CD14-positive monocyte (primary cell): ENCODE data around the gene ALG5. TPM values are rescaled to one million over a fixed set of nuclear protein-coding genes. Genes with fewer than 3 reads are reported as not detected.

Experiments
- DNase-seq, 3 donors: peaks; one replicate each; pipeline ENCODE4 v3.0.0-alpha.2; 2011 to 2022
- H2AFZ ChIP-seq: 2 replicates; pipeline ENCODE4 v1.6.0; 2012; ENCODE audit warnings: mild to moderate bottlenecking, low read depth, low read length, inconsistent platforms; ENCODE audit not compliant: insufficient read depth, poor library complexity, severe bottlenecking
- H3K27ac ChIP-seq, 2 donors: 1 replicate in 1 of 2; 2 replicates in 1 of 2; pipeline ENCODE4 v1.5.1; 2012 to 2013; ENCODE audit warnings: low read length in 2 of 2, control low read depth in 1 of 2, inconsistent platforms in 1 of 2, low read depth in 1 of 2, mild to moderate bottlenecking in 1 of 2
- H3K27me3 ChIP-seq, 2 donors: one replicate each; pipeline versions ENCODE4 v1.6.0 to v1.6.1; 2011 to 2013; ENCODE audit warnings: low read length in 2 of 2; ENCODE audit not compliant: control insufficient read depth in 2 of 2, insufficient read depth in 2 of 2
- H3K36me3 ChIP-seq, 2 donors: replicated peaks in 1 of 2; 1 replicate in 1 of 2; 2 replicates in 1 of 2; pipeline versions ENCODE4 v1.5.1 to v1.6.1; 2012 to 2013; ENCODE audit warnings: low read length in 2 of 2, control low read depth in 1 of 2, inconsistent platforms in 1 of 2, mild to moderate bottlenecking in 1 of 2; ENCODE audit not compliant: insufficient read depth in 2 of 2, control insufficient read depth in 1 of 2
- H3K4me1 ChIP-seq, 2 donors: 1 replicate in 1 of 2; 2 replicates in 1 of 2; pipeline versions ENCODE4 v1.5.1 to v1.6.1; 2012 to 2013; ENCODE audit warnings: low read length in 2 of 2, control low read depth in 1 of 2, inconsistent platforms in 1 of 2, mild to moderate bottlenecking in 1 of 2, moderate library complexity in 1 of 2; ENCODE audit not compliant: insufficient read depth in 2 of 2, control insufficient read depth in 1 of 2
- H3K4me2 ChIP-seq: replicated peaks from 2 replicates; pipeline ENCODE3; 2012; ENCODE audit warnings: low read length, moderate library complexity, mild to moderate bottlenecking; ENCODE audit not compliant: poor library complexity, severe bottlenecking; ENCODE audit errors: extremely low read depth
- H3K4me3 ChIP-seq, 3 experiments: fragments of 200-600 bp in 1 of 3; sonication (generic) in 1 of 3; replicated peaks in 1 of 3; 1 replicate in 2 of 3; 2 replicates in 1 of 3; pipeline ENCODE4 v1.5.1; 2011 to 2013; ENCODE audit warnings: low read length in 3 of 3, mild to moderate bottlenecking in 3 of 3, control low read depth in 2 of 3, low read depth in 2 of 3, inconsistent platforms in 1 of 3, moderate library complexity in 1 of 3
- H3K79me2 ChIP-seq: 2 replicates; pipeline ENCODE4 v1.6.0; 2012; ENCODE audit warnings: mild to moderate bottlenecking, control low read depth, inconsistent platforms, low read length, moderate library complexity; ENCODE audit not compliant: insufficient read depth
- H3K9ac ChIP-seq: 2 replicates; pipeline ENCODE4 v1.6.0; 2017; ENCODE audit warnings: low read length, mild to moderate bottlenecking; ENCODE audit not compliant: insufficient read depth, poor library complexity, severe bottlenecking
- H3K9me3 ChIP-seq, 2 donors: replicated peaks in 1 of 2; 1 replicate in 1 of 2; 2 replicates in 1 of 2; pipeline versions ENCODE4 v1.5.1 to v1.6.1; 2012 to 2013; ENCODE audit warnings: low read length in 2 of 2, control low read depth in 1 of 2; ENCODE audit not compliant: control insufficient read depth in 1 of 2, insufficient read depth in 1 of 2
- H4K20me1 ChIP-seq: 2 replicates; pipeline ENCODE4 v1.6.0; 2012; ENCODE audit warnings: mild to moderate bottlenecking, low read length, control low read depth, moderate library complexity; ENCODE audit not compliant: insufficient read depth
- H3K27ac Mint-ChIP-seq, 7 donors: one replicate each; pipeline ENCODE4 v1.8.0; 2020; ENCODE audit warnings: mild to moderate bottlenecking in 7 of 7, mixed read lengths in 7 of 7, moderate library complexity in 6 of 7, inconsistent platforms in 2 of 7
- H3K27me3 Mint-ChIP-seq, 3 donors: one replicate each; pipeline ENCODE4 v1.8.0; 2021 to 2022; ENCODE audit warnings: low read depth in 3 of 3, mild to moderate bottlenecking in 3 of 3, mixed read lengths in 3 of 3, moderate library complexity in 3 of 3, inconsistent platforms in 1 of 3
- H3K36me3 Mint-ChIP-seq, 2 donors: one replicate each; pipeline ENCODE4 v1.8.0; 2020; ENCODE audit warnings: mixed read lengths in 2 of 2, inconsistent platforms in 1 of 2, mild to moderate bottlenecking in 1 of 2
- H3K4me1 Mint-ChIP-seq: one replicate; pipeline ENCODE4 v1.8.0; 2020; ENCODE audit warnings: mild to moderate bottlenecking, mixed read lengths
- H3K4me3 Mint-ChIP-seq, 2 donors: one replicate each; pipeline ENCODE4 v1.8.0; 2020; ENCODE audit warnings: mild to moderate bottlenecking in 2 of 2, mixed read lengths in 2 of 2, moderate library complexity in 1 of 2
- H3K9me3 Mint-ChIP-seq, 7 donors: one replicate each; pipeline ENCODE4 v1.8.0; 2020 to 2022; ENCODE audit warnings: mixed read lengths in 7 of 7, mild to moderate bottlenecking in 6 of 7, moderate library complexity in 6 of 7, inconsistent platforms in 2 of 7
- CTCF ChIP-seq: fragments of 200-600 bp; IDR thresholded peaks from one replicate; pipeline ENCODE4 v1.8.0; 2022; ENCODE audit warnings: antibody characterized with exemption, mild to moderate bottlenecking
- WGBS: methylation state at CpG from one replicate; pipeline ENCODE4 v1.1.5; 2013; ENCODE audit warnings: missing lambda C conversion rate; ENCODE audit not compliant: insufficient coverage; 5-methylcytosine and 5-hydroxymethylcytosine counted together
- intact Hi-C, 2 donors: fragments of 100-400 bp; cut with micrococcal nuclease; formaldehyde crosslinking; loops; one replicate each; pipeline versions ENCODE4 v1.15.0 to v1.15.1; 2023
- polyA plus RNA-seq, 3 donors: library from polyadenylated mRNA; depleted of rRNA in 1 of 3; unstranded in 2 of 3; stranded (reverse) in 1 of 3; fragments of 300-500 nt in 2 of 3; fragments of >200 nt in 1 of 3; fragmentation: Illumina TruSeq in 2 of 3; gene quantifications; 1 replicate in 2 of 3; 2 replicates in 1 of 3; pipeline ENCODE4 v1.2.3, GENCODE V29; 2012 to 2021

The ALG5 gene
- polyA plus RNA-seq, 3 donors = 19.3 to 77.5 (median 73.3) TPM

GRCh38 chr13:36966404-36966803, 32.7 kb downstream of the ALG5 start:
- no peak overlapping the region for H3K4me2 ChIP-seq
- H3K9me3 ChIP-seq = no peaks in the 10 kb centered on the region
- H3K4me3 ChIP-seq = no peak overlapping the region
- TF ChIP-seq CTCF = no peak
- no peaks in the 10 kb centered on the region for H3K27me3 ChIP-seq
- peaks cover 85 to 92% of the 10 kb centered on the region in 2 donors for H3K36me3 ChIP-seq
- Mint-ChIP-seq H3K27me3 (peaks cover 0 to 1% (median 0%) of the 10 kb centered on the region in 3 donors), H3K27ac (peak overlapping the region in 1 of 7 donors; percentile 40), H3K36me3 (peaks cover 48 to 69% of the 10 kb centered on the region in 2 donors), H3K4me1 (no peaks in the 10 kb centered on the region), H3K9me3 (no peaks in the 10 kb centered on the region), H3K4me3 (no peak overlapping the region)
- WGBS = 100% methylated on average over 1 of the region's 4 CpGs
- no peaks in the 10 kb centered on the region for H3K79me2 ChIP-seq
- no peaks in the 10 kb centered on the region for H3K4me1 ChIP-seq
- intact Hi-C loops = no loop called here
- no peak overlapping the region for H3K9ac ChIP-seq
- H4K20me1 ChIP-seq = no peaks in the 10 kb centered on the region
- no peak overlapping the region for H2AFZ ChIP-seq
- no peak for DNase-seq
- H3K27ac ChIP-seq = no peak overlapping the region

- intact Hi-C loops = no loop called here
- Mint-ChIP-seq H3K9me3 (no peaks in the 10 kb centered on the region), H3K27ac (peak overlapping the region in 1 of 7 donors; percentile 29), H3K27me3 (peaks cover 0 to 1% (median 0%) of the 10 kb centered on the region in 3 donors), H3K4me1 (no peaks in the 10 kb centered on the region), H3K36me3 (peaks cover 50 to 70% of the 10 kb centered on the region in 2 donors), H3K4me3 (no peak overlapping the region)
- no peak for DNase-seq
- peaks cover 85 to 92% of the 10 kb centered on the region in 2 donors for H3K36me3 ChIP-seq
- no peaks in the 10 kb centered on the region for H3K27me3 ChIP-seq
- no peaks in the 10 kb centered on the region for H3K4me1 ChIP-seq
- TF ChIP-seq CTCF = no peak
- WGBS = 67% methylated on average over 2 of the region's 2 CpGs
- H2AFZ ChIP-seq = no peak overlapping the region
- H3K4me3 ChIP-seq = no peak overlapping the region
- no peaks in the 10 kb centered on the region for H3K79me2 ChIP-seq
- H3K9ac ChIP-seq = no peak overlapping the region
- H3K9me3 ChIP-seq = no peaks in the 10 kb centered on the region
- no peak overlapping the region for H3K27ac ChIP-seq
- H3K4me2 ChIP-seq = no peak overlapping the region
- H4K20me1 ChIP-seq = no peaks in the 10 kb centered on the region
Observed at GRCh38 chr13:36965767-36966166, 33.4 kb downstream of the ALG5 start.
